Hematopoietic multipotent progenitor cell treated with erythropoietin and hydrocortisone succinate and interleukin-3 and kit ligand, for 17 days (in vitro differentiated cells): ENCODE measurements around the gene NR6A1.

Experiments used
- DNase-seq: peaks from one replicate; pipeline ENCODE4 v3.0.0-alpha.2; 2015; ENCODE audit warnings: low spot score

The NR6A1 gene

GRCh38 chr9:124688238-124688904 is 82.7 kb downstream of the NR6A1 start:
- no peak for DNase-seq

- DNase-seq: no peak
Observed at GRCh38 chr9:124686918-124687317, 84.2 kb downstream of the NR6A1 start.

GRCh38 chr9:124685217-124685616 is 85.9 kb downstream of the NR6A1 start:
- DNase-seq: no peak

- no peak for DNase-seq
Observed at GRCh38 chr9:124684169-124684568, 86.9 kb downstream of the NR6A1 start.

- DNase-seq: no peak
Observed at GRCh38 chr9:124683043-124683442, 88.1 kb downstream of the NR6A1 start.

- DNase-seq: no peak
Observed at GRCh38 chr9:124680714-124681390, 90.3 kb downstream of the NR6A1 start.

GRCh38 chr9:124680049-124680448 is 91.1 kb downstream of the NR6A1 start:
- no peak for DNase-seq

- no peak for DNase-seq
Observed at GRCh38 chr9:124676159-124676551, 95.0 kb downstream of the NR6A1 start.

- DNase-seq: no peak
Observed at GRCh38 chr9:124675261-124676158, 95.6 kb downstream of the NR6A1 start.

- DNase-seq: no peak
Observed at GRCh38 chr9:124674651-124675050, 96.5 kb downstream of the NR6A1 start.

- no peak for DNase-seq
Observed at GRCh38 chr9:124673063-124673462, 98.0 kb downstream of the NR6A1 start.

- no peak for DNase-seq
Observed at GRCh38 chr9:124671861-124672260, 99.2 kb downstream of the NR6A1 start.

GRCh38 chr9:124666642-124667041 is 104.5 kb downstream of the NR6A1 start:
- DNase-seq: no peak

GRCh38 chr9:124665391-124666058 is 105.6 kb downstream of the NR6A1 start:
- DNase-seq: no peak

GRCh38 chr9:124664143-124664542 is 107.0 kb downstream of the NR6A1 start:
- no peak for DNase-seq

GRCh38 chr9:124663046-124663961 is 107.8 kb downstream of the NR6A1 start:
- DNase-seq: no peak

- DNase-seq: no peak
Observed at GRCh38 chr9:124662561-124662960, 108.5 kb downstream of the NR6A1 start.

- DNase-seq: no peak
Observed at GRCh38 chr9:124661271-124661670, 109.8 kb downstream of the NR6A1 start.

GRCh38 chr9:124660341-124660801 is 110.7 kb downstream of the NR6A1 start:
- DNase-seq: peak; percentile 10

GRCh38 chr9:124659099-124659659 is 111.9 kb downstream of the NR6A1 start:
- DNase-seq: peak; percentile 36
